Activated T-helper 2 cell treated with anti-CD3 and anti-CD28 coated beads, Interferon-gamma antibody, Interleukin-2, Interleukin-4, amounts not matched to agents 10 μg/mL and 5 μg/mL and 100 μg/mL, durations not matched to agents 14 hours and 24 hours and 36 hours (primary cell): ENCODE data around the gene GALE. TPM values are rescaled to one million over a fixed set of nuclear protein-coding genes. Genes with fewer than 3 reads are reported as not detected.
A peak's percentile ranks its signal among the peaks of the same experiment; 100 is the strongest.
"Not testable (repeated sequence)": the region's sequence is repeated elsewhere in the genome, so short reads cannot be mapped to it uniquely, and the experiment has no call there.

Source experiments
- DNase-seq: peaks from one replicate; pipeline ENCODE4 v3.0.0; 2021; ENCODE audit warnings: low spot score
- H3K27ac Mint-ChIP-seq: one replicate; pipeline ENCODE4 v1.8.0; 2021; ENCODE audit warnings: mixed read lengths
- H3K27me3 Mint-ChIP-seq: one replicate; pipeline ENCODE4 v1.8.0; 2021; ENCODE audit warnings: low read depth, mixed read lengths
- H3K36me3 Mint-ChIP-seq: one replicate; pipeline ENCODE4 v1.8.0; 2021; ENCODE audit warnings: low read depth, mixed read lengths
- H3K4me1 Mint-ChIP-seq: one replicate; pipeline ENCODE4 v1.8.0; 2021; ENCODE audit warnings: low read depth, mixed read lengths
- H3K4me3 Mint-ChIP-seq: one replicate; pipeline ENCODE4 v1.8.0; 2021; ENCODE audit warnings: low read depth, mild to moderate bottlenecking, moderate library complexity, mixed read lengths
- H3K9me3 Mint-ChIP-seq: one replicate; pipeline ENCODE4 v1.8.0; 2021; ENCODE audit warnings: mixed read lengths
- intact Hi-C: fragments of 100-400 bp; cut with micrococcal nuclease; formaldehyde crosslinking; loops from one replicate; pipeline ENCODE4 v1.15.1; 2023
- total RNA-seq: library from RNA; stranded (reverse); gene quantifications from 2 replicates; pipeline ENCODE4 v1.2.3, GENCODE V29; 2022

The GALE gene
- 57.8 and 62.1 TPM in 2 replicates for total RNA-seq

- no peaks in the 10 kb centered on the region for H3K9me3 Mint-ChIP-seq
- peak within 1 kb of the TSS; percentile 97 for H3K4me3 Mint-ChIP-seq
- intact Hi-C loops, result loop anchor here (1.0 to 10.0 kb wide), 3 partner anchors 9 to 174 kb away; partner anchors contain the start of genes LYPLA2 and PITHD1
- H3K36me3 Mint-ChIP-seq, result peaks cover 30% of the 10 kb centered on the region
- peak within 1 kb of the TSS; percentile 86 for H3K27ac Mint-ChIP-seq
- H3K4me1 Mint-ChIP-seq, result peaks cover 11% of the 10 kb centered on the region
- H3K27me3 Mint-ChIP-seq, result no peaks in the 10 kb centered on the region
- peak; percentile 93 for DNase-seq
Observed at GRCh38 chr1:23800400-23801337, at the start of gene GALE. Gene GALE, minus strand, starts transcription at chr1:23800754. Its CDS starts 1,747 bp downstream, at chr1:23799007.

DNA sequence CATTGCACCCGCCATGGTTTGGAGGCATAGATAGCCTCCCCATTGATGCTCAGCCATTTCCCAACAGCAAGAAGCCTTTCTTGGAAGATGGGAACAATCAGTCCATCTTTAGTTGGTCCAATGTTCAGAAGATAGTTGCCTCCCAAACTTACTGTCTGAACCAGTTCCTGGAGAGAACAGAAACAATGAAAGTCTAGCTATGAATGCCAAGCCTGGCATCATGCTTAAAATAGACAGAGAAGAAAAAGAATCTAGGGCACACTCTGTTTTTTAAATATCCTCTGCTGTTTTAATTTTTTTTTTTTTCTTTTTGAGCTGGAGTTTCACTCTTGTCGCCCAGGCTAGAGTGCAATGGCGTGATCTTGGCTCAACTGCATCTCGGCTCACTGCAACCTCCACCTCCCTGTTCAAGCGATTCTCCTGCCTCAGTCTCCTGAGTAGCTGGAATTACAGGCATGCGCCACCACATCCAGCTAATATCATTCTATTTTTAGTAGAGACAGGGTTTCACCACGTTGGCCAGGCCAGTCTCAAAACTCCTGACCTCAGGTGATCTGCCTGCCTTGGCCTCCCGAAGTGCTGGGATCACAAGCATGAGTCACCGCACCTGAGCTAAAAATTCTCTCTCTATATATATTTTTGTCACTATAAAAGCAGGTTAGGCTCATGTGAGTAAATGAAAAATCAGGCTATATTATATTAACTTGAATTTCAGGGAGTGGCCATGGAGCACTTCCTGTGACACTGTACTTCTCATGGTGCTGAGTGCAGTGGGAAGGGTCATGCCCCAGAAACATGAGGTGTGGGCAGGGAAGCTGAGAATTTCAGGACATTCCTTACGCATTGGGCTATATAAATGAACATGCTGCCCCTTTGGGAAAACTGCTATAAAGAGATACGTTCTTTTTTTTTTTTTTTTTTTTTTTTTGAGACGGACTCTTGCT is 48.4 kb upstream of the GALE start:
- Mint-ChIP-seq H3K27ac (no peak overlapping the region), H3K9me3 (peaks cover 14% of the 10 kb centered on the region), H3K4me3 (no peak overlapping the region), H3K27me3 (no peaks in the 10 kb centered on the region), H3K36me3 (peaks cover 25% of the 10 kb centered on the region), H3K4me1 (no peaks in the 10 kb centered on the region)
- intact Hi-C loops, result no loop called here
- DNase-seq, result no peak

DNA sequence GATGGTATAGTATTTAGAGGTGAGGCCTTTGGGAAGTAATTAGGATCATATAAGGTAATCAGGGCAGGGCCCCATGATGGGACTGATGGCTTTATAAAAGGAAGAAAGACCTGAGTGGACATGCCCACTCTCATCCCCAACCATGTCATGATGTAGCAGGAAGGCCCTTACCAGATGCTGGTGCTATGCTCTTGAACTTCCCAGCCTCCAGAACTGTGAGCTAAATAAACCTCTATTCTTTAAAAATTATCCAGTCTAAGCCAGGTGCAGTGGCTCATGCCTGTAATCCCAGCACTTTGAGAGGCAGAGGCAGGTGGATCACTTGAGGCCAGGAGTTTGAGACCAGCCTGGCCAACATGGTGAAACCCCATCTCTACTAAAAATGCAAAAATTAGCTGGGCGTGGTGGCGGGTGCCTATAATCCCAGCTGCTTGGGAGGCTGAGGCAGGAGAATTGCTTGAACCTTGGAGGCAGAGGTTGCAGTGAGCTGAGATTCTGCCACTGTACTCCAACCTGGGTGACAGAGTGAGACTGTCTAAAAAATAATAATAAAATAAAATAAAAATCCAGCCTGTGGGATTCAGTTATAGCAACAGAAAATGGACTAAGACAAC is 47.0 kb upstream of the GALE start:
- H3K27me3 Mint-ChIP-seq, H3K27ac Mint-ChIP-seq, DNase-seq, H3K4me3 Mint-ChIP-seq, H3K4me1 Mint-ChIP-seq, intact Hi-C loops: not testable (repeated sequence)
- Mint-ChIP-seq H3K9me3 (peaks cover 14% of the 10 kb centered on the region), H3K36me3 (peaks cover 25% of the 10 kb centered on the region)

DNA sequence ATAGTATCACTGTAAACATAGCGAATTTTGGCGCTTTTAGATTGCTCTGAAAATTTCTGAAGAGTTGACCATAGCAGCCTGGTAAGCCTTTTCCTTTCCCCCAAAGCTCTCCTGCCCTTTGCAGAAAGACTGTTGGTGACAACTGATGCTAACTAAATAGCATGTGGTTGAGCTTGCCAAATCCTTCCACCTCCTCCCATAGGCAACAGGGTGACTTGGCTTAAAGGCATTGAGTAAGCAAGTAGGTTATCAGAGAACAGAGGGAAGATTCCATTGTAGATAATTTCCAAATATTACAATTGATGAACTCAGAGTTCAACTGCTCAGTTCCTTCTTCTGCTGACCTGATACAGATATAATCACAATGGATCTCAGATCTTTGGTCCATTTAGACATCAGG is 44.6 kb upstream of the GALE start:
- Mint-ChIP-seq H3K27ac (no peak overlapping the region), H3K36me3 (peaks cover 22% of the 10 kb centered on the region), H3K9me3 (peaks cover 14% of the 10 kb centered on the region), H3K27me3 (peaks cover 2% of the 10 kb centered on the region), H3K4me1 (no peaks in the 10 kb centered on the region), H3K4me3 (no peak overlapping the region)
- intact Hi-C loops, result no loop called here
- DNase-seq, result no peak

DNA sequence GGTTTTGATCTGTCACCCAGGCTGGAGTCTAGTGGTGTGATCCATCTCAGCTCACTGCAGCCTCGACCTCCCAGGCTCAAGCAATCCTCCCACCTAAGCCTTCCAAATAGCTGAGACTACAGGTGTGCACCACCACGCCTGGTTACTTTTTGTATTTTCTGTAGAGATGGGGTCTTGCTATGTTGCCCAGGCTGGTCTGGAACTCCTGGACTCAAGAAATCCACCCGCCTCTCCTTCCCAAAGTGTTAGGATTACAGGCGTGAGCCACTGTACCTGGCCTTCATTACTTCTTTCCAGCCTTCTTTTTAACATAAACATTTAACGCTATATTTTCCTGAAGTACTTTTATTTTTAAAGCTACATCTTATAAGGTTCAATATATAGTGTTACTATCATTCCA is 43.1 kb upstream of the GALE start:
- Mint-ChIP-seq H3K4me1 (peaks cover under 1% of the 10 kb centered on the region), H3K9me3 (peaks cover 14% of the 10 kb centered on the region), H3K4me3 (no peak overlapping the region), H3K36me3 (peaks cover 22% of the 10 kb centered on the region), H3K27me3 (peaks cover 2% of the 10 kb centered on the region), H3K27ac (no peak overlapping the region)
- intact Hi-C loops, result no loop called here
- DNase-seq, result no peak

- intact Hi-C loops, result no loop called here
- peak overlapping the region; percentile 55 for H3K4me3 Mint-ChIP-seq
- H3K36me3 Mint-ChIP-seq, result no peaks in the 10 kb centered on the region
- H3K27ac Mint-ChIP-seq, result no peak overlapping the region
- H3K4me1 Mint-ChIP-seq, result peaks cover 16% of the 10 kb centered on the region
- H3K27me3 Mint-ChIP-seq, result peaks cover 7% of the 10 kb centered on the region
- peak; percentile 61 for DNase-seq
- no peaks in the 10 kb centered on the region for H3K9me3 Mint-ChIP-seq
Observed at GRCh38 chr1:23838401-23838866, 37.9 kb upstream of the GALE start.

DNA sequence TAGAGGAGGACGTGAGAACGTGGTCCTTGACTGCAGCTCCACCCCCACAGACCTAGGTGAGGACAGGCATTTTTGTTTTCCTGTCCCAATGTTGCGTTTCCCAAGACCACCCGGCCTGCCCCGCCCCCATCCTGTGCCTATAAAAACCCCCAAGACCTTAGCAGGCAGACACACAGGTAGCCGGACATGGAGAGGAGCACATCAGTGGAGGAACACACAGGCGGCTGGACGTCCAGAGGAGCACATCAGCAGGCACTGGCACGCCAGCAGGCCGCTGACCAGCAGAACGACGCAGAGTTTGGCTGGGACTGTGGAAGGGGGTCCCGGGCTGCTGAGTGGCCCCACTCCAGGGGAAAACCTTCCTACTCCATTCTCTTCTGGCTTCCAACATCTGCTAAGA is 37.4 kb upstream of the GALE start:
- Mint-ChIP-seq H3K27ac (no peak overlapping the region), H3K27me3 (peaks cover 7% of the 10 kb centered on the region), H3K9me3 (no peaks in the 10 kb centered on the region), H3K4me3 (peak overlapping the region; percentile 55), H3K4me1 (peaks cover 16% of the 10 kb centered on the region), H3K36me3 (no peaks in the 10 kb centered on the region)
- intact Hi-C loops, result no loop called here
- no peak for DNase-seq

DNA sequence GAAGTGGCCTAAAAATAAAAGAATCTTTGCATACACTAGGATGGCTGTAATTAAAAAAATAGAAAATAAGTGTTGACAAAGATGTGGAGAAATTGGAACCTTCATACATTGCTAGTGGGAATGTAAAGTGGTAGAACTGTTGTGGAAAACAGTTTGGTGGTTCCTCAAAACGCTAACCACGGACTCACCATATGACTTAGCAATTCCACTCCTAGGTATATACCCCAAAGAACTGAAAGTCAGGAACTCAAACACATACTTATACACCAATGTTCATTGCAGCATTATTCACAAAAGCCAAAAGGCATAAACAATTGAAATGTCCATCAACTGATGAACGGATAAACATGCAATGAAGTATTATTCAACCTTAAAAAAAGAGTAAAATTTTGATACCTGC is 35.5 kb upstream of the GALE start:
- Mint-ChIP-seq H3K27ac (no peak overlapping the region), H3K27me3 (peaks cover 8% of the 10 kb centered on the region), H3K4me1 (peaks cover 16% of the 10 kb centered on the region), H3K4me3 (no peak overlapping the region), H3K9me3 (no peaks in the 10 kb centered on the region), H3K36me3 (no peaks in the 10 kb centered on the region)
- intact Hi-C loops, result no loop called here
- DNase-seq, result no peak

- H3K27ac Mint-ChIP-seq, H3K4me3 Mint-ChIP-seq, H3K36me3 Mint-ChIP-seq, H3K27me3 Mint-ChIP-seq, DNase-seq, intact Hi-C loops, H3K9me3 Mint-ChIP-seq: not testable (repeated sequence)
- H3K4me1 Mint-ChIP-seq, result peaks cover 19% of the 10 kb centered on the region
Observed at GRCh38 chr1:23834156-23834555, 33.6 kb upstream of the GALE start.

- no peak overlapping the region for H3K4me3 Mint-ChIP-seq
- no peak for DNase-seq
- H3K27ac Mint-ChIP-seq, result no peak overlapping the region
- peaks cover 19% of the 10 kb centered on the region for H3K4me1 Mint-ChIP-seq
- peaks cover 2% of the 10 kb centered on the region for H3K36me3 Mint-ChIP-seq
- H3K9me3 Mint-ChIP-seq, result no peaks in the 10 kb centered on the region
- intact Hi-C loops, result loop anchor here (5.0 kb wide), 1 partner anchor 90 kb away; no protein-coding TSS in a partner anchor
- peaks cover 3% of the 10 kb centered on the region for H3K27me3 Mint-ChIP-seq
Observed at GRCh38 chr1:23827717-23828116, 27.2 kb upstream of the GALE start.

- H3K9me3 Mint-ChIP-seq, H3K27me3 Mint-ChIP-seq, DNase-seq, H3K36me3 Mint-ChIP-seq, H3K27ac Mint-ChIP-seq: not testable (repeated sequence)
- H3K4me3 Mint-ChIP-seq, result peak overlapping the region; percentile 5
- H3K4me1 Mint-ChIP-seq, result peaks cover 19% of the 10 kb centered on the region
- intact Hi-C loops, result loop anchor here (5.0 kb wide), 1 partner anchor 91 kb away; no protein-coding TSS in a partner anchor
Observed at GRCh38 chr1:23826590-23826989, 26.0 kb upstream of the GALE start.
